ENCODE data around the gene SPC24.

DNA sequence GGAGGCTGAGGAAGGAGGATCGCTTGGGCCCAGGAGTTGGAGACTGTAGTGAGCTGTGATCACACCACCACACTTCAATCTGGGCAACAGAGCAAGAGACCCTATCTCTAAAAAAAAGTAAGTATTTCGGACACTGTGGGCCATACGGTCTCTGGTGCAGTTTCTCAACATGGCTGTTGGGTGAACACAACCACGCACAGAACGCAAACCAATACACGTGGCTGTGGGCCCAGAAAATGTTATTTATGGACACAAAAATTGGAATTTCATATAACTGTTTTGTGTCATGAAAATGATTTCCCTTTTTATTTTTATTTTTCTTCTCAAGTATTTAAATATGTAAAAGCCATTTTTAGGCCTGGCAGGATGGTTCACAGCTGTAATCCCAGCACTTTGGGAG is 46.8 kb downstream of the SPC24 start:
- TF ChIP-seq CTCF (IDR thresholded peaks at IDR 0.05): no peak
- no peak for TF ChIP-seq YY1 (IDR thresholded peaks at IDR 0.05; ENCODE audit: low read depth)
- no peak for TF ChIP-seq SIN3A (IDR thresholded peaks at IDR 0.05; ENCODE audit: borderline replicate concordance, low read depth, low read length)
- no peak for TF ChIP-seq RXRA (IDR thresholded peaks at IDR 0.05; ENCODE audit: borderline replicate concordance, low read depth)
- no peak for TF ChIP-seq REST (IDR thresholded peaks at IDR 0.05; ENCODE audit: low read depth, low read length)
- no peak for TF ChIP-seq MEF2A (IDR thresholded peaks at IDR 0.05; ENCODE audit: borderline replicate concordance, low read depth)
- no peak for TF ChIP-seq JUND (IDR thresholded peaks at IDR 0.05)
- TF ChIP-seq MAX (IDR thresholded peaks at IDR 0.05; ENCODE audit: low read depth): no peak
- TF ChIP-seq FOXJ3 (CRISPR knock-in tag; IDR thresholded peaks at IDR 0.05): no peak
- TF ChIP-seq, protein P1, sequence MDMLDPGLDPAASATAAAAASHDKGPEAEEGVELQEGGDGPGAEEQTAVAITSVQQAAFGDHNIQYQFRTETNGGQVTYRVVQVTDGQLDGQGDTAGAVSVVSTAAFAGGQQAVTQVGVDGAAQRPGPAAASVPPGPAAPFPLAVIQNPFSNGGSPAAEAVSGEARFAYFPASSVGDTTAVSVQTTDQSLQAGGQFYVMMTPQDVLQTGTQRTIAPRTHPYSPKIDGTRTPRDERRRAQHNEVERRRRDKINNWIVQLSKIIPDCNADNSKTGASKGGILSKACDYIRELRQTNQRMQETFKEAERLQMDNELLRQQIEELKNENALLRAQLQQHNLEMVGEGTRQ (IDR thresholded peaks at IDR 0.05; ENCODE audit: borderline replicate concordance, low read depth, low read length): no peak
